HEK293 (cell line): Measurements from ENCODE around the gene HERC4.
A peak's percentile ranks its signal among the peaks of the same experiment; 100 is the strongest.
"Not testable (repeated sequence)": the region's sequence is repeated elsewhere in the genome, so short reads cannot be mapped to it uniquely, and the experiment has no call there.

Experiments
- CTCF ChIA-PET: fragments of 350-600 bp; formaldehyde crosslinking; extraction: SDS; loops from one replicate; lab custom pipeline; 2021; ENCODE audit warnings: antibody characterized with exemption; lab: Yijun Ruan, JAX
- POLR2A ChIA-PET: fragments of 300-600 bp; formaldehyde crosslinking; extraction: SDS; loops from one replicate; lab custom pipeline; 2020; ENCODE audit warnings: antibody characterized with exemption, inconsistent platforms; lab: Yijun Ruan, JAX
- H3K27ac ChIP-seq: fragments of 200-500 bp; sonication (Bioruptor generic); 2 replicates; pipeline ENCODE4 v1.5.1; 2014; ENCODE audit warnings: low read depth, low read length, control low read depth, inconsistent platforms; ENCODE audit errors: extremely low read depth
- H3K36me3 ChIP-seq, 2 experiments: fragments of 200-500 bp in 1 of 2; sonication (Bioruptor generic) in 1 of 2; 1 replicate in 1 of 2; 2 replicates in 1 of 2; pipeline ENCODE4 v1.5.1; 2014 to 2017; ENCODE audit warnings: inconsistent platforms in 2 of 2, low read length in 2 of 2; ENCODE audit not compliant: control insufficient read depth in 2 of 2, insufficient read depth in 1 of 2
- H3K4me1 ChIP-seq: fragments of 200-500 bp; sonication (Bioruptor generic); 2 replicates; pipeline ENCODE4 v1.5.1; 2014; ENCODE audit warnings: mild to moderate bottlenecking, low read length, inconsistent platforms; ENCODE audit not compliant: control insufficient read depth, insufficient read depth
- H3K4me3 ChIP-seq: 2 replicates; pipeline ENCODE4 v1.5.1; 2011; ENCODE audit warnings: low read depth, mild to moderate bottlenecking, control low read depth, low read length, moderate library complexity
- H3K9me3 ChIP-seq: fragments of 200-500 bp; sonication (Bioruptor generic); 2 replicates; pipeline ENCODE4 v1.5.1; 2014; ENCODE audit warnings: low read depth, low read length, inconsistent platforms; ENCODE audit not compliant: control insufficient read depth, insufficient read depth
- CTCF ChIP-seq: fragments of 450-650 bp; formaldehyde crosslinking; IDR thresholded peaks from 2 replicates; pipeline ENCODE4 v1.5.1; 2016; ENCODE audit warnings: missing biosample characterization, missing genetic modification characterization
- KLF17 ChIP-seq: fragments of 450-650 bp; formaldehyde crosslinking; IDR thresholded peaks from 2 replicates; pipeline ENCODE4 v1.5.1; 2016; ENCODE audit warnings: missing biosample characterization, missing genetic modification characterization
- REST ChIP-seq: fragments of 450-650 bp; formaldehyde crosslinking; IDR thresholded peaks from 2 replicates; pipeline ENCODE4 v1.5.1; 2016; ENCODE audit warnings: missing biosample characterization, missing genetic modification characterization
- SCRT2 ChIP-seq: fragments of 450-650 bp; formaldehyde crosslinking; IDR thresholded peaks from 2 replicates; pipeline ENCODE4 v1.5.1; 2016; ENCODE audit warnings: missing biosample characterization, missing genetic modification characterization
- ZBTB8A ChIP-seq: fragments of 450-650 bp; formaldehyde crosslinking; IDR thresholded peaks from 2 replicates; pipeline ENCODE4 v1.5.1; 2016; ENCODE audit warnings: missing biosample characterization, missing genetic modification characterization
- ZNF664 ChIP-seq: fragments of 450-650 bp; formaldehyde crosslinking; IDR thresholded peaks from 2 replicates; pipeline ENCODE4 v1.5.1; 2016; ENCODE audit warnings: missing biosample characterization, missing genetic modification characterization

HERC4 gene

GRCh38 chr10:67884313-67884841, 190.7 kb downstream of the HERC4 start, which contains the start of gene SIRT1 (continued):
- TF ChIP-seq KLF17 (tag by site-specific recombination), result peak; percentile 89
- TF ChIP-seq, all 188 proteins: peak for 74

GRCh38 chr10:67883710-67884312, 191.3 kb downstream of the HERC4 start:
- no peak for TF ChIP-seq ZBTB8A (tag by site-specific recombination)
- peak; percentile 73 for TF ChIP-seq ZNF664 (tag by site-specific recombination)
- TF ChIP-seq, all 188 proteins: peak for 1
- peak overlapping the region; percentile 75 for H3K4me3 ChIP-seq
- peaks cover 5% of the 10 kb centered on the region; the same call in 1 of the 2 replicates for H3K4me1 ChIP-seq
- H3K9me3 ChIP-seq, result no peaks in the 10 kb centered on the region
- CTCF ChIA-PET, result interaction anchor here (0.6 to 1.5 kb wide), 3 partner anchors 29 to 446 kb away, joined by 4 to 5 read pairs (median 4); no protein-coding TSS in a partner anchor
- peak overlapping the region; percentile 83 for H3K27ac ChIP-seq
- peaks cover 18 to 21% of the 10 kb centered on the region in 2 experiments for H3K36me3 ChIP-seq
- POLR2A ChIA-PET, result interaction anchor here (0.8 to 1.6 kb wide), 5 partner anchors 8 to 449 kb away, joined by 3 to 10 read pairs (median 4); partner anchors contain the start of genes HNRNPH3 and PBLD

- Histone ChIP-seq H3K27ac (no peak overlapping the region), H3K36me3 (no peaks in the 10 kb centered on the region), H3K4me3 (no peak overlapping the region), H3K9me3 (no peaks in the 10 kb centered on the region), H3K4me1 (no peaks in the 10 kb centered on the region)
- ChIA-PET POLR2A (no interaction called here), CTCF (interaction anchor here (0.6 to 1.1 kb wide), 4 partner anchors 23 to 1195 kb away, joined by 3 to 6 read pairs (median 4); no protein-coding TSS in a partner anchor)
- TF ChIP-seq REST (tag by site-specific recombination) (no peak), SCRT2 (tag by site-specific recombination) (no peak), CTCF (tag by site-specific recombination) (no peak)
Measured at GRCh38 chr10:67878133-67878532, 196.9 kb downstream of the HERC4 start.

GRCh38 chr10:67877421-67877820, 197.7 kb downstream of the HERC4 start:
- POLR2A ChIA-PET, H3K4me1 ChIP-seq, H3K27ac ChIP-seq, H3K4me3 ChIP-seq, H3K36me3 ChIP-seq, H3K9me3 ChIP-seq: not testable (repeated sequence)
- CTCF ChIA-PET, result interaction anchor here (0.7 to 1.1 kb wide), 3 partner anchors 22 to 451 kb away, joined by 3 to 6 read pairs (median 4); no protein-coding TSS in a partner anchor
